Lower leg skin (tissue), 4 donors: ENCODE results near the gene ACYP2. TPM values are rescaled to one million over a fixed set of nuclear protein-coding genes. Genes with fewer than 3 reads are reported as not detected.

Source experiments
- DNase-seq, 2 donors: peaks; one replicate each; pipeline ENCODE4 v3.0.0-alpha.2; 2019; ENCODE audit warnings: low spot score in 2 of 2
- H3K4me3 ChIP-seq: fragments of 200-600 bp; sonication (generic); 2 replicates; pipeline ENCODE4 v1.5.1; 2017; ENCODE audit warnings: mild to moderate bottlenecking, low read depth; ENCODE audit not compliant: poor library complexity, severe bottlenecking
- CTCF ChIP-seq, 3 donors: fragments of 450-650 bp; IDR thresholded peaks; one replicate each; pipeline ENCODE4 v1.5.1; 2016; ENCODE audit warnings: antibody characterized with exemption in 3 of 3, mild to moderate bottlenecking in 3 of 3, moderate library complexity in 2 of 3
- POLR2A ChIP-seq, 2 donors: fragments of 450-650 bp; IDR thresholded peaks; one replicate each; pipeline ENCODE4 v1.6.1; 2016 to 2017; ENCODE audit warnings: antibody characterized with exemption in 2 of 2, mild to moderate bottlenecking in 1 of 2, moderate library complexity in 1 of 2
- WGBS, 2 donors: methylation state at CpG; one replicate each; pipeline ENCODE4 v1.1.5; 2018; 5-methylcytosine and 5-hydroxymethylcytosine counted together
- intact Hi-C: fragments of 100-400 bp; cut with DNase I; formaldehyde crosslinking; loops from one replicate; pipeline ENCODE4 v1.15.0; 2023; ENCODE audit warnings: low total_unique reads
- total RNA-seq, 4 donors: library from RNA; depleted of rRNA; stranded (reverse); fragments of >200 nt; gene quantifications; one replicate each; pipeline ENCODE4 v1.1.0, GENCODE V29; 2016

ACYP2 gene
- total RNA-seq, 4 donors from 2014 or later, result 11.4 to 15.6 (median 12.5) TPM

GRCh38 chr2:54133056-54133455, 17.6 kb downstream of the ACYP2 start:
- no peak for TF ChIP-seq POLR2A (IDR thresholded peaks at IDR 0.05)
- no peak for TF ChIP-seq CTCF (IDR thresholded peaks at IDR 0.05)
- DNase-seq, result no peak
- intact Hi-C loops, result no loop called here
- WGBS, 2 donors, result 81 to 86% methylated on average over 4 of the region's 4 CpGs
- no peak overlapping the region for H3K4me3 ChIP-seq

- TF ChIP-seq POLR2A (IDR thresholded peaks at IDR 0.05) (no peak), CTCF (IDR thresholded peaks at IDR 0.05) (no peak)
- WGBS, 2 donors, result 58 to 62% methylated on average over 4 of the region's 4 CpGs
- H3K4me3 ChIP-seq, result no peak overlapping the region
- intact Hi-C loops, result no loop called here
- no peak for DNase-seq
Measured at GRCh38 chr2:54139210-54139609, 23.8 kb downstream of the ACYP2 start.

- DNase-seq, result no peak
- no peak for TF ChIP-seq CTCF (IDR thresholded peaks at IDR 0.05)
- no peak for TF ChIP-seq POLR2A (IDR thresholded peaks at IDR 0.05)
- intact Hi-C loops, result no loop called here
- H3K4me3 ChIP-seq, result no peak overlapping the region
- 86 to 90% methylated on average over 2 of the region's 2 CpGs for WGBS, 2 donors
Measured at GRCh38 chr2:54143780-54144179, 28.4 kb downstream of the ACYP2 start.

- no peak overlapping the region for H3K4me3 ChIP-seq
- TF ChIP-seq CTCF (IDR thresholded peaks at IDR 0.05), result no peak
- no peak for TF ChIP-seq POLR2A (IDR thresholded peaks at IDR 0.05)
- 95 to 97% methylated on average over 2 of the region's 2 CpGs for WGBS, 2 donors
- no peak for DNase-seq
- intact Hi-C loops, result no loop called here
Measured at GRCh38 chr2:54148391-54148790, 33.0 kb downstream of the ACYP2 start.

- intact Hi-C loops, result no loop called here
Measured at GRCh38 chr2:54149638-54150441, 34.4 kb downstream of the ACYP2 start.

More at GRCh38 chr2:54149638-54150441, 34.4 kb downstream of the ACYP2 start:
- no peak overlapping the region for H3K4me3 ChIP-seq
- DNase-seq, result no peak
- WGBS, 2 donors, result 52 to 59% methylated on average over 3 of the region's 3 CpGs
- no peak for TF ChIP-seq POLR2A (IDR thresholded peaks at IDR 0.05)
- TF ChIP-seq CTCF (IDR thresholded peaks at IDR 0.05), result no peak
